GM10248 (cell line): Measurements from ENCODE around the gene TIMM8A.

ENCODE experiments used
- CTCF ChIA-PET: fragments of 300-600 bp; sonication (Branson Sonifier 250); formaldehyde crosslinking; extraction: SDS; loops from one replicate; lab custom pipeline; 2021; ENCODE audit warnings: antibody characterized with exemption; lab: Yijun Ruan, JAX
- POLR2A ChIA-PET: fragments of 350-650 bp; sonication (Branson Sonifier 250); formaldehyde crosslinking; extraction: SDS; loops from one replicate; lab custom pipeline; 2020; ENCODE audit warnings: antibody characterized with exemption; lab: Yijun Ruan, JAX
- DNase-seq: peaks from one replicate; pipeline ENCODE4 v3.0.0; 2012; ENCODE audit errors: extremely low spot score
- TF ChIP-seq, protein P1 (sequence below): IDR thresholded peaks from 2 replicates; pipeline ENCODE4 v1.5.1; 2012; ENCODE audit warnings: mild to moderate bottlenecking, low read depth; ENCODE audit errors: extremely low read depth, missing control alignments, control extremely low read depth

The TIMM8A gene

DNA sequence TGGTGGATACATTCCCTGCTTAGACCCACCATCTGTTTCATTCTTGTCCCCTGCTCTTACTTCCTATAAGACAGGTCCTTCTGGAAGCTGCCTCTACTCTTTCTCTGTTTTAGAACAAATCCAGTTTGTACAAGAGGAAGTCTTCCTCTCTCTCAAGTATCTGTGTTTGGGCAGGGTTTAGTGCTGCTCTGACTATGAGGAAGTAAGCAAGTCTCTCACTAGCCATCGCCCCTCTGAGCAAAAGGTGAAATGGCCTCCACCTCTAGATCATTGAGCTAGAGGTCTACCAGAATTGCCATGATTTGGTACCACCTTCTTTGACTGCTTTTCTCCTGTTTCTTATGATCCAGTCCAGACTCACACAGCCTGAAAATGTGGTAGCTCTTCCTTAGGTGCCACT lies 29.0 kb upstream of the TIMM8A start:
- DNase-seq: no peak
- TF ChIP-seq, protein P1, sequence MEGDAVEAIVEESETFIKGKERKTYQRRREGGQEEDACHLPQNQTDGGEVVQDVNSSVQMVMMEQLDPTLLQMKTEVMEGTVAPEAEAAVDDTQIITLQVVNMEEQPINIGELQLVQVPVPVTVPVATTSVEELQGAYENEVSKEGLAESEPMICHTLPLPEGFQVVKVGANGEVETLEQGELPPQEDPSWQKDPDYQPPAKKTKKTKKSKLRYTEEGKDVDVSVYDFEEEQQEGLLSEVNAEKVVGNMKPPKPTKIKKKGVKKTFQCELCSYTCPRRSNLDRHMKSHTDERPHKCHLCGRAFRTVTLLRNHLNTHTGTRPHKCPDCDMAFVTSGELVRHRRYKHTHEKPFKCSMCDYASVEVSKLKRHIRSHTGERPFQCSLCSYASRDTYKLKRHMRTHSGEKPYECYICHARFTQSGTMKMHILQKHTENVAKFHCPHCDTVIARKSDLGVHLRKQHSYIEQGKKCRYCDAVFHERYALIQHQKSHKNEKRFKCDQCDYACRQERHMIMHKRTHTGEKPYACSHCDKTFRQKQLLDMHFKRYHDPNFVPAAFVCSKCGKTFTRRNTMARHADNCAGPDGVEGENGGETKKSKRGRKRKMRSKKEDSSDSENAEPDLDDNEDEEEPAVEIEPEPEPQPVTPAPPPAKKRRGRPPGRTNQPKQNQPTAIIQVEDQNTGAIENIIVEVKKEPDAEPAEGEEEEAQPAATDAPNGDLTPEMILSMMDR: no peak
- ChIA-PET CTCF (interaction anchor here (1.1 to 1.9 kb wide), 3 partner anchors 8 to 13 kb away, joined by 3 to 9 read pairs (median 5); partner anchors contain the start of genes BTK and RPL36A), POLR2A (no interaction called here)

DNA sequence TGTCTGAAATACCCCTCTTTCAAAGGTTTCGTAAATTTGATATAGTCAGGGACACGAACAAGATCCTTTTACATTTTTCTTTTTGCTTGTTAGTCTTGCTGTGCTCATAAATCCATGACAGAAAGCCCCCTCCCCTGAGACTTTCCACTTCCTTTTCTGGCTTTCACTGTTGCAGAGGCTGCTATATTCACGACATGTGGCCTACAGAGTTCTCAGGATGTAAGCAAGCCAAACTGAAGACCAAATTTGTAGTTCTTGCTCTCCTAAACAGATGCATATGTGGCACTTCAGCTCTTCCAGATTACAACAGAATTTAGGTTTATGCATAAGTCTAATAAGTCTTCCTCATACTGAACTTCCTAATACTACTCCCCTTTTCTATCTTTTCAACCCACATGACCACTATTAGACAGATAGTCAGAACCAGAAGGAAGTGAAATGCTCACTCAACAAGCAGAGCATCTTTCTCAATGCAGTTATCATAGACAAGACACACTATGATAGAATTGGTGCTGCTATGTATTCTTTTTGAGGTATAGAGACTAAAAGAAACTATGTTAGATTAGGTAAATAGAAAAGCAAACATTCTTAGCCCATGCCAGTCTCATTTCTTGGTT lies 22.5 kb upstream of the TIMM8A start:
- CTCF ChIA-PET: no interaction called here
- POLR2A ChIA-PET: no interaction called here

DNA sequence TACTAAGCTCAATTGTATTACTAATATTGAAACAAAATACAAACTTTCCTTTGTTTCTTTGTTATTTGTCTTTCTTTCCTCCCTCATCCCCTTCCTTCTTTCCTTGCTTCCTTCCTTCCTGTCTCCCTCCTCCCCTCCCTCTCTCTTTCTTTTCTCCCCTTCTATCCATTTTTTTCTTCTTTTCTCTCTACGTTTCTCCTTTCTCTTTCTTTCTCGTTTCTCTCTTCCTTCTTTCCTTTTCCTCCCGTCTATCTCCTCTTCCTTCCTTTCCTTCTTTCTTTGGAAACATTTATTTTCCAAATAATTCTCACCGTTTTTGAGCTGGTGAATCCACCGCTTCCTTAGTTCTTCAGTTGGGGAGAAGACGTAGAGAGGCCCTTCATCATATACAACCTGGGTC lies 21.1 kb upstream of the TIMM8A start:
- ChIA-PET CTCF (interaction anchor here (1.9 kb wide), 1 partner anchor 13 kb away, joined by 4 read pairs; no protein-coding TSS in a partner anchor), POLR2A (no interaction called here)

More for the DNA sequence above, 22.5 kb upstream of the TIMM8A start:
- TF ChIP-seq, protein P1: no peak
- no peak for DNase-seq

DNA sequence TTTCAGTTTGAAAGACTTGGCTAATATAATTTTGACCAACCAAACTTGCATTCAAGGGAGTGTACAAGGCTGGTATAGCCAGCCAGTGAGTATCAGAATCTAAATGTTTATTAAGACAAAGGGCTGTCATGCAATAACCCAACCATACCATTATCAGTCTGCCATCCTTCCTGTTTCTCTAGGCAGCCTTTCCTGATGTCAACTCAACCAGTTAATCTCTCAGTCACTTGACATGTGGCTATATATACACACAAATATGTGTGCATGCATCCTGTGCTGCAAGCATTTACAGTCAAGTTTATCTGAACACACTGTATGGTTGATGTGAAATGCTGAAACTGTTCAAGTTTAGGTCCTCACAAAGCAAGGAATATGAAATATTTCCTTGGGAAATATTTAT lies 20.3 kb upstream of the TIMM8A start:
- ChIA-PET CTCF (interaction anchor here (1.9 kb wide), 1 partner anchor 13 kb away, joined by 4 read pairs; no protein-coding TSS in a partner anchor), POLR2A (no interaction called here)
- TF ChIP-seq, protein P1: no peak
- DNase-seq: no peak

More for the DNA sequence above, 21.1 kb upstream of the TIMM8A start:
- no peak for DNase-seq
- TF ChIP-seq, protein P1: no peak

DNA sequence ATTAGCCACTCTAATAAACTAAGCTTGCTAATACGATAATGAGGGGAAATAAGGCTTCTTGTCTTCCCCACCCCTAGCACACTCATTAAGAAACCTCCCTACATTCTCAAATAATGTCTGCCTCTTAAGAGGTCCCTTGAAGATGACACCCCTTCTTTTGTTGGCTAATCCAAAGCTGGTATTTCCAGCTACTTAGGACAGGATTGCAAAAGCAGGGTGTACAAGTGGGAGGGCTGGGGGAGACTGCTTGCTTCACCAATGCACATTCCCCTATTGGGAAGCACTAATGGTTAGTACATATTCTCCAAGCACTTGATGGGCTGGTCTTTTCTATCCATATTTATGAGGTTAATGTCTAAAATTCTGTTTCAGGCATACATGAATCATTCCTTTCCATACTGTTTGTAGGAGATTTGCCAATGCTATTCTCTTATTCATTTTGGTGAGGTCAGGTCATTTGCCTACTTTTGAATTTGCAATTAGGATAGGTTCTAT lies 16.8 kb upstream of the TIMM8A start:
- TF ChIP-seq, protein P1: no peak
- no peak for DNase-seq
- POLR2A ChIA-PET: no interaction called here
- CTCF ChIA-PET: interaction anchor here (1.3 to 1.5 kb wide), 2 partner anchors 16 to 25 kb away, joined by 3 to 5 read pairs; partner anchors contain the start of genes RPL36A and TIMM8A

DNA sequence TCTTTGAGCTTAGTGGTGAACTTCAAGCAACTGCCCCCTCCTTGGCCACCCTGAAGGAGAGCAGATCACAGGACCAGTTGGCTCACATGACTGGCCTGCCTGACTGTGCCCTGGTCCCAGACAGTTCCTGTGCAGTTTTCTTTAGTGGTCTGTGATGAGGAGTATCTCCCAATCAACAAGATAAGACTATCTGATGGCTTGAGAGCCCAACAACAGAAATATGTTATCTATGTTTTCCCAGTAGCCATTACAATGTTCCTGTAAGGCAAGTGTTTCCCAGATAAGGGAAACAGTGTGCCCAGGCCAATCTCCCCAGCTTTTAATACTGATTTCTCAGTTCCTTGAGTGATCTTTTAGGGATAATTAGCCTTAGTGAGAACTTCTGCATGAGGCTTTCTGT lies 14.2 kb upstream of the TIMM8A start:
- TF ChIP-seq, protein P1: no peak
- no peak for DNase-seq
- CTCF ChIA-PET: no interaction called here
- POLR2A ChIA-PET: no interaction called here
